ENCODE results near the gene ADCY5.

ADCY5 gene

GRCh38 chr3:123457841-123458240 lies 9.0 kb upstream of the ADCY5 start:
- no peak for DNase-seq

- DNase-seq = no peak
Observed at GRCh38 chr3:123453675-123454074, 4.8 kb upstream of the ADCY5 start.

- DNase-seq = no peak
Observed at GRCh38 chr3:123451186-123451585, 2.3 kb upstream of the ADCY5 start.

- DNase-seq = no peak
Observed at GRCh38 chr3:123449997-123450604, 1.2 kb upstream of the ADCY5 start.

- DNase-seq = peak; percentile 9
Observed at GRCh38 chr3:123449102-123449996, 459 bp upstream of the ADCY5 start.

GRCh38 chr3:123447749-123448517 lies 957 bp downstream of the ADCY5 start:
- DNase-seq = peak; percentile 61

- no peak for DNase-seq
Observed at GRCh38 chr3:123447416-123447748, 1.5 kb downstream of the ADCY5 start.

GRCh38 chr3:123446610-123447109 lies 2.2 kb downstream of the ADCY5 start:
- no peak for DNase-seq

- DNase-seq = no peak
Observed at GRCh38 chr3:123446210-123446609, 2.7 kb downstream of the ADCY5 start.

GRCh38 chr3:123445702-123446101 lies 3.2 kb downstream of the ADCY5 start:
- no peak for DNase-seq

- DNase-seq = no peak
Observed at GRCh38 chr3:123444744-123445143, 4.1 kb downstream of the ADCY5 start.

GRCh38 chr3:123444023-123444422 lies 4.9 kb downstream of the ADCY5 start:
- no peak for DNase-seq

- no peak for DNase-seq
Observed at GRCh38 chr3:123442908-123443307, 6.0 kb downstream of the ADCY5 start.

GRCh38 chr3:123442125-123442524 lies 6.8 kb downstream of the ADCY5 start:
- no peak for DNase-seq

GRCh38 chr3:123439806-123440580 lies 8.9 kb downstream of the ADCY5 start:
- DNase-seq = no peak

- no peak for DNase-seq
Observed at GRCh38 chr3:123432832-123433523, 15.9 kb downstream of the ADCY5 start.

GRCh38 chr3:123431658-123432324 lies 17.1 kb downstream of the ADCY5 start:
- no peak for DNase-seq

GRCh38 chr3:123431007-123431657 lies 17.8 kb downstream of the ADCY5 start:
- no peak for DNase-seq

GRCh38 chr3:123430266-123430665 lies 18.6 kb downstream of the ADCY5 start:
- DNase-seq = no peak

- no peak for DNase-seq
Observed at GRCh38 chr3:123429362-123430125, 19.3 kb downstream of the ADCY5 start.

Measured in activated CD4-positive, alpha-beta T cell treated with anti-CD3 and anti-CD28 coated beads, Interleukin-2, Interleukin-6, amounts not matched to agents 100 ng/mL and 50 ng/mL, durations not matched to agents 16 hours and 8 hours (primary cell).